Uterus (tissue), 4 donors: ENCODE data around the gene GPR156. TPM values are rescaled to one million over a fixed set of nuclear protein-coding genes. Genes with fewer than 3 reads are reported as not detected.
"Not testable (repeated sequence)": the region's sequence is repeated elsewhere in the genome, so short reads cannot be mapped to it uniquely, and the experiment has no call there.

Experiments
- DNase-seq, 2 donors: peaks; one replicate each; pipeline ENCODE4 v3.0.0-alpha.2; 2019 to 2020
- H3K27ac ChIP-seq, 2 donors: fragments of 200-600 bp; sonication (generic); 1 replicate in 1 of 2; 2 replicates in 1 of 2; pipeline ENCODE4 v1.5.1; 2016 to 2018
- H3K27me3 ChIP-seq, 2 donors: fragments of 200-600 bp; sonication (generic); one replicate each; pipeline ENCODE4 v1.5.1; 2018 to 2019; ENCODE audit warnings: control low read depth in 1 of 2
- H3K36me3 ChIP-seq, 2 donors: fragments of 200-600 bp; sonication (generic); one replicate each; pipeline ENCODE4 v1.5.1; 2019; ENCODE audit warnings: control low read depth in 1 of 2
- H3K4me1 ChIP-seq, 2 donors: fragments of 200-600 bp; sonication (generic); one replicate each; pipeline ENCODE4 v1.5.1; 2018 to 2019; ENCODE audit warnings: control low read depth in 1 of 2
- H3K4me3 ChIP-seq, 2 donors: fragments of 200-600 bp; sonication (generic); 1 replicate in 1 of 2; 2 replicates in 1 of 2; pipeline ENCODE4 v1.5.1; 2018 to 2019; ENCODE audit warnings: mild to moderate bottlenecking in 1 of 2
- H3K9me3 ChIP-seq, 2 donors: fragments of 200-600 bp; sonication (generic); one replicate each; pipeline ENCODE4 v1.5.1; 2019; ENCODE audit warnings: control low read depth in 1 of 2
- POLR2A ChIP-seq, 2 donors: fragments of 450-650 bp; IDR thresholded peaks; one replicate each; pipeline ENCODE4 v1.6.1; 2016; ENCODE audit warnings: antibody characterized with exemption in 2 of 2, mild to moderate bottlenecking in 1 of 2, moderate library complexity in 1 of 2
- intact Hi-C: fragments of 100-400 bp; cut with DNase I; formaldehyde crosslinking; loops from one replicate; pipeline ENCODE4 v1.15.1; 2023; ENCODE audit warnings: low total_unique reads
- total RNA-seq, 4 donors: library from RNA; depleted of rRNA in 3 of 4; stranded (reverse); fragments of >200 nt in 3 of 4; gene quantifications; one replicate each; pipeline versions ENCODE4 v1.1.0 to v1.2.4, GENCODE V29; 2014 to 2023
- TF ChIP-seq, protein P1 (sequence below), 4 experiments: fragments of 200-600 bp in 2 of 4; fragments of 450-650 bp in 2 of 4; sonication (generic) in 2 of 4; IDR thresholded peaks; one replicate each; pipeline ENCODE4 v1.5.1; 2016 to 2019; ENCODE audit warnings: antibody characterized with exemption in 4 of 4, mild to moderate bottlenecking in 2 of 4, moderate library complexity in 1 of 4
- donor health status: DM: yes; HTN: yes; CAD: no.

Gene GPR156
- total RNA-seq, 4 donors from 2014 or later = 0.59 to 5.3 (median 1.9) TPM; not detected in 1

- TF ChIP-seq, protein P1, sequence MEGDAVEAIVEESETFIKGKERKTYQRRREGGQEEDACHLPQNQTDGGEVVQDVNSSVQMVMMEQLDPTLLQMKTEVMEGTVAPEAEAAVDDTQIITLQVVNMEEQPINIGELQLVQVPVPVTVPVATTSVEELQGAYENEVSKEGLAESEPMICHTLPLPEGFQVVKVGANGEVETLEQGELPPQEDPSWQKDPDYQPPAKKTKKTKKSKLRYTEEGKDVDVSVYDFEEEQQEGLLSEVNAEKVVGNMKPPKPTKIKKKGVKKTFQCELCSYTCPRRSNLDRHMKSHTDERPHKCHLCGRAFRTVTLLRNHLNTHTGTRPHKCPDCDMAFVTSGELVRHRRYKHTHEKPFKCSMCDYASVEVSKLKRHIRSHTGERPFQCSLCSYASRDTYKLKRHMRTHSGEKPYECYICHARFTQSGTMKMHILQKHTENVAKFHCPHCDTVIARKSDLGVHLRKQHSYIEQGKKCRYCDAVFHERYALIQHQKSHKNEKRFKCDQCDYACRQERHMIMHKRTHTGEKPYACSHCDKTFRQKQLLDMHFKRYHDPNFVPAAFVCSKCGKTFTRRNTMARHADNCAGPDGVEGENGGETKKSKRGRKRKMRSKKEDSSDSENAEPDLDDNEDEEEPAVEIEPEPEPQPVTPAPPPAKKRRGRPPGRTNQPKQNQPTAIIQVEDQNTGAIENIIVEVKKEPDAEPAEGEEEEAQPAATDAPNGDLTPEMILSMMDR (IDR thresholded peaks at IDR 0.05) = no peak
- TF ChIP-seq POLR2A (IDR thresholded peaks at IDR 0.05) = no peak
- Histone ChIP-seq H3K4me3 (no peak overlapping the region), H3K27ac (no peak overlapping the region), H3K9me3 (no peaks in the 10 kb centered on the region), H3K27me3 (no peaks in the 10 kb centered on the region), H3K4me1 (no peaks in the 10 kb centered on the region), H3K36me3 (no peaks in the 10 kb centered on the region)
- intact Hi-C loops = no loop called here
- DNase-seq = no peak
These were observed 15.9 kb upstream of the GPR156 start for GRCh38 chr3:120300971-120301370.

DNA sequence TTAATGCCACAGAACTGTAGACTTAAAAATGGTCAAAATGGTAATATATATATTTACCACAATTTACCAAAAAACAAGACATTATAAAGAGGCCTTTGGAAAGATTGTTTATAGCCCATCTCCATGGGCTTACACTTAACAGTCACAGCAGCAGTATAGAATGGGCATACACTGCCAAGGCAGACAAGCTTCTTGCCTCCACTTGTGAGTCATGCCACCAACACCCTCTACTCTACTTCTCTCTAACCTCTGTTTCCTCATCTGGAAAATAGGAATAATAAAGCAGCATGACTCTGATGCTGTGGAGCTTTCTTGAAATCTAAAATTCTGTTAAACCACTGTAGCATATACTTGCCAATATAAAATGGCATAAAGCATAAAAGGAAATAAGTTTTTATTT is 14.4 kb upstream of the GPR156 start:
- TF ChIP-seq POLR2A (IDR thresholded peaks at IDR 0.05) = no peak
- TF ChIP-seq, protein P1 (IDR thresholded peaks at IDR 0.05) = no peak
- intact Hi-C loops = no loop called here
- Histone ChIP-seq H3K4me3 (no peak overlapping the region), H3K4me1 (no peaks in the 10 kb centered on the region), H3K36me3 (no peaks in the 10 kb centered on the region), H3K9me3 (no peaks in the 10 kb centered on the region), H3K27me3 (no peaks in the 10 kb centered on the region), H3K27ac (no peak overlapping the region)
- DNase-seq = no peak

GRCh38 chr3:120298996-120299395 is 14.0 kb upstream of the GPR156 start:
- TF ChIP-seq, protein P1 (IDR thresholded peaks at IDR 0.05) = no peak
- no peak for TF ChIP-seq POLR2A (IDR thresholded peaks at IDR 0.05)
- no peaks in the 10 kb centered on the region for H3K36me3 ChIP-seq
- DNase-seq = no peak
- H3K27ac ChIP-seq = no peak overlapping the region
- intact Hi-C loops = no loop called here
- no peaks in the 10 kb centered on the region for H3K9me3 ChIP-seq
- no peaks in the 10 kb centered on the region for H3K4me1 ChIP-seq
- no peak overlapping the region for H3K4me3 ChIP-seq
- H3K27me3 ChIP-seq = no peaks in the 10 kb centered on the region

- H3K9me3 ChIP-seq, intact Hi-C loops, H3K27me3 ChIP-seq, DNase-seq, H3K36me3 ChIP-seq, H3K4me1 ChIP-seq, H3K4me3 ChIP-seq, H3K27ac ChIP-seq: not testable (repeated sequence)
These were observed 6.5 kb upstream of the GPR156 start for GRCh38 chr3:120291552-120291951.

DNA sequence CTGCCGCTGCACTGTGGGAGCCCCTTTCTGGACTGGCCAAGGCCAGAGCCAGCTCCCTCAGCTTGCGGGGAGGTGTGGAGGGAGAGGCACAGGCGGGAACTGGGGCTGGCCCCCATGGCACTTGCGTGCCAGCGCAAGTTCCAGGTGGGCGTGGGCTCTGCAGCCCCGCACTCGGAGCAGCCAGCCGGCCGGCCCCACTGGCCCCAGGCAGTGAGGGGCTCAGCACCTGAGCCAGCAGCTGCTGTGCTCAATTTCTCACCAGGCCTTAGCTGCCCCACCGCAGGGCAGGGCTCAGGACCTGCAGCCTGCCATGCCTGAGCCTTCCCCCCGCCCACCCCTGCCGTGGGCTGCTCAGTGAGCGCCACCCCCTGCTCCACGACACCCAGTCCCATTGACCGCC is 4.6 kb upstream of the GPR156 start:
- no peaks in the 10 kb centered on the region for H3K9me3 ChIP-seq
- no peak overlapping the region for H3K27ac ChIP-seq
- H3K4me3 ChIP-seq = no peak overlapping the region
- H3K4me1 ChIP-seq = no peaks in the 10 kb centered on the region
- TF ChIP-seq POLR2A (IDR thresholded peaks at IDR 0.05) = no peak
- TF ChIP-seq, protein P1 (IDR thresholded peaks at IDR 0.05) = no peak
- no peaks in the 10 kb centered on the region for H3K36me3 ChIP-seq
- intact Hi-C loops = no loop called here
- no peaks in the 10 kb centered on the region for H3K27me3 ChIP-seq
- no peak for DNase-seq

- Histone ChIP-seq H3K27me3 (no peaks in the 10 kb centered on the region), H3K27ac (no peak overlapping the region), H3K9me3 (no peaks in the 10 kb centered on the region), H3K36me3 (no peaks in the 10 kb centered on the region), H3K4me3 (no peak overlapping the region), H3K4me1 (no peaks in the 10 kb centered on the region)
- DNase-seq = no peak
- intact Hi-C loops = no loop called here
- no peak for TF ChIP-seq POLR2A (IDR thresholded peaks at IDR 0.05)
- TF ChIP-seq, protein P1 (IDR thresholded peaks at IDR 0.05) = no peak
These were observed 1.4 kb upstream of the GPR156 start for GRCh38 chr3:120286465-120286864.
